Right lobe of liver (tissue), 4 donors: ENCODE data around the gene SLC11A2.

Source experiments
- CTCF ChIP-seq, 4 donors: fragments of 200-600 bp in 3 of 4; fragments of 450-650 bp in 1 of 4; IDR thresholded peaks; one replicate each; pipeline versions ENCODE4 v1.5.1 to v1.8.0; 2016 to 2022; ENCODE audit warnings: antibody characterized with exemption in 4 of 4, mild to moderate bottlenecking in 2 of 4
- POLR2A ChIP-seq: fragments of 450-650 bp; IDR thresholded peaks from one replicate; pipeline ENCODE4 v1.6.1; 2017; ENCODE audit warnings: antibody characterized with exemption, mild to moderate bottlenecking
- donor health status: DM: no; HTN: no; CAD: no.
- donor health status: DM: no; HTN: no; CAD: no.
- donor health status: DM: no; HTN: yes; CAD: no.

GRCh38 chr12:51055060-51055459, 28.9 kb upstream of the SLC11A2 start:
- TF ChIP-seq CTCF (IDR thresholded peaks at IDR 0.05) (no peak), POLR2A (no peak)
